Omental fat pad (tissue), 4 donors: ENCODE measurements around the gene IFNA13. TPM values are rescaled to one million over a fixed set of nuclear protein-coding genes. Genes with fewer than 3 reads are reported as not detected.

Source experiments
- ATAC-seq: fragments of 150-250 bp; one replicate; pipeline ENCODE4 v1.9.1; 2016; ENCODE audit warnings: mild to moderate bottlenecking, moderate library complexity; ENCODE audit not compliant: low FRiP score
- DNase-seq: peaks from one replicate; pipeline ENCODE4 v3.0.0-alpha.2; 2019; ENCODE audit warnings: low spot score
- total RNA-seq, 4 donors: library from RNA; depleted of rRNA; stranded (reverse); fragments of >200 nt; gene quantifications; one replicate each; pipeline ENCODE4 v1.1.0, GENCODE V29; 2016
- TF ChIP-seq, protein P1 (sequence below), 3 donors: fragments of 450-650 bp; IDR thresholded peaks; one replicate each; pipeline ENCODE4 v1.5.1; 2016 to 2017; ENCODE audit warnings: antibody characterized with exemption in 3 of 3, mild to moderate bottlenecking in 3 of 3, moderate library complexity in 2 of 3

The IFNA13 gene
- total RNA-seq, 4 donors from 2014 or later = not detected

DNA sequence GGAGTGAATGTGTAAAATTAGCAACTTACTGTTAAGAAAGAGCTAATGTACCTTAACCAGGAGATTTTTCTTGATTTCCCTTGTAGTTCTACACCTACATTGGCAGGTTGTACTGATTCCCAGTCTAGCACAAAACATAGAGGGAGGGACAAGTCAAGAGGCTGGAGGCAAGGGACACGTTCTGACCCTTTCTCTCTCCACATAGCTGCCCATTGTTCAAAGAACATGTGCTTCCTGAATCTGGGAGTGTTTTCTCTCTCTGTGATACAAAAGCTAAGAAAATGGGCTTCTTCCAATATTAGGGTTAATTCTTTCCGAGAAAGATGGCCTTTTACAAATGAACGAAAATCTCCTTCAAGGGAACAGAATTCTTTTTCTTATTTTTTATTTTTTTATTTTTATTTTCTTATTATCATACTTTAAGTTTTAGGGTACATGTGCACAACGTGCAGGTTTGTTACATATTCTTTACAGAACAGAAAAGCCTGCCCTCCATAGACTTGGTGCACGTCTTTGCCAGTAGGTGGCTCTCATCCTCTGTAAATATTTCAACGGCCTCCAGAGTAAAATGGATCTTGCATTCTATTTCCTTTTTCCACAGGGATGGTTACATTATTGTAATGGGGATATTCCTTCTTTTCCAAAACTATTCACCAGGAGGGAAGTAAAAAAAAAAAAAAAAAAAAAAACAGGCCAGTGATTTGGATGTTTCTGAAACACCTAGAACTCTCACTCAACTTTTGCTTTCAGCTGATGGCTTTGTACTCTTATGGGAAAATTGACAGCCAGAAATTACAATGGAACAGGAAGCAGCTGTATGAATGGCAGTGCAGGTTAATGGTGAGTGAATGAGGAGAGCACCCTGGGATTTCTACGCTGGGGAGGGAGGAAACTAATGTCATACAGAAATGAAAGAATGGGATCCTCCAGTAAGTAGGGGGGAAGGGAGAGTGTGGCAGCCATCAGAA lies 49.6 kb downstream of the IFNA13 start:
- DNase-seq = no peak
- ATAC-seq = no peak
- TF ChIP-seq, protein P1, sequence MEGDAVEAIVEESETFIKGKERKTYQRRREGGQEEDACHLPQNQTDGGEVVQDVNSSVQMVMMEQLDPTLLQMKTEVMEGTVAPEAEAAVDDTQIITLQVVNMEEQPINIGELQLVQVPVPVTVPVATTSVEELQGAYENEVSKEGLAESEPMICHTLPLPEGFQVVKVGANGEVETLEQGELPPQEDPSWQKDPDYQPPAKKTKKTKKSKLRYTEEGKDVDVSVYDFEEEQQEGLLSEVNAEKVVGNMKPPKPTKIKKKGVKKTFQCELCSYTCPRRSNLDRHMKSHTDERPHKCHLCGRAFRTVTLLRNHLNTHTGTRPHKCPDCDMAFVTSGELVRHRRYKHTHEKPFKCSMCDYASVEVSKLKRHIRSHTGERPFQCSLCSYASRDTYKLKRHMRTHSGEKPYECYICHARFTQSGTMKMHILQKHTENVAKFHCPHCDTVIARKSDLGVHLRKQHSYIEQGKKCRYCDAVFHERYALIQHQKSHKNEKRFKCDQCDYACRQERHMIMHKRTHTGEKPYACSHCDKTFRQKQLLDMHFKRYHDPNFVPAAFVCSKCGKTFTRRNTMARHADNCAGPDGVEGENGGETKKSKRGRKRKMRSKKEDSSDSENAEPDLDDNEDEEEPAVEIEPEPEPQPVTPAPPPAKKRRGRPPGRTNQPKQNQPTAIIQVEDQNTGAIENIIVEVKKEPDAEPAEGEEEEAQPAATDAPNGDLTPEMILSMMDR (IDR thresholded peaks at IDR 0.05) = no peak

Other genes starting within 250 kb of the IFNA13 start
- not detected for gene IFNW1, start 226.2 kb downstream of the IFNA13 start, total RNA-seq
- gene IFNA21, start 201.4 kb downstream of the IFNA13 start, total RNA-seq = not detected
- not detected for gene IFNA4, start 180.5 kb downstream of the IFNA13 start, total RNA-seq
- gene IFNA7, start 165.9 kb downstream of the IFNA13 start, total RNA-seq = not detected
- not detected for gene IFNA10, start 160.9 kb downstream of the IFNA13 start, total RNA-seq
- gene IFNA16, start 150.7 kb downstream of the IFNA13 start, total RNA-seq = not detected
- not detected for gene IFNA17, start 139.8 kb downstream of the IFNA13 start, total RNA-seq
- not detected for gene IFNA14, start 128.1 kb downstream of the IFNA13 start, total RNA-seq
- under 1 TPM in 1 of 4 donors, not detected in 3; 0.84 TPM for gene IFNA5, start 62.7 kb downstream of the IFNA13 start, total RNA-seq
- gene KLHL9, start 32.7 kb downstream of the IFNA13 start, total RNA-seq = 10 to 100 TPM; 17.7 to 30.7 (median 19.4) TPM
- not detected for gene IFNA6, start 17.2 kb downstream of the IFNA13 start, total RNA-seq
- gene IFNA2, start 17.3 kb upstream of the IFNA13 start, total RNA-seq = under 1 TPM in 1 of 4 donors, not detected in 3; 0.75 TPM
- gene IFNA8, start 41.1 kb upstream of the IFNA13 start, total RNA-seq = not detected
- not detected for gene IFNA1, start 72.4 kb upstream of the IFNA13 start, total RNA-seq
- 1 to 10 TPM in 2 of 4 donors, not detected in 2; 1.7 to 1.8 TPM for gene IFNE, start 114.3 kb upstream of the IFNA13 start, total RNA-seq